ENCODE results near the gene BICD2. TPM values are rescaled to one million over a fixed set of nuclear protein-coding genes. Genes with fewer than 3 reads are reported as not detected.
"Not testable (repeated sequence)": the region's sequence is repeated elsewhere in the genome, so short reads cannot be mapped to it uniquely, and the experiment has no call there.

BICD2 gene
- polyA plus RNA-seq, 1 donor from 2014 or later: 22.4 TPM

GRCh38 chr9:92769286-92769685 lies 4.7 kb upstream of the BICD2 start:
- Histone ChIP-seq H3K27me3 (ENCODE audit: insufficient read depth, low read depth, low read length) (no peaks in the 10 kb centered on the region), H3K4me2 (ENCODE audit: low read length) (no peak overlapping the region), H3K27ac (ENCODE audit: low read length) (no peak overlapping the region), H3K9ac (ENCODE audit: low read length) (no peak overlapping the region), H3K9me3 (ENCODE audit: low read length) (no peaks in the 10 kb centered on the region), H3K79me2 (replicated peaks; ENCODE audit: insufficient read depth, low read length) (no peaks in the 10 kb centered on the region), H3K4me3 (ENCODE audit: low read length) (no peak overlapping the region), H3K36me3 (ENCODE audit: insufficient read depth, low read length) (no peaks in the 10 kb centered on the region), H3F3A (ENCODE audit: insufficient read depth, low read length, poor library complexity, severe bottlenecking) (peaks cover 9% of the 10 kb centered on the region), H2AFZ (ENCODE audit: low read depth, low read length) (no peak overlapping the region), H3K9me2 (ENCODE audit: insufficient read depth, low read length) (no peaks in the 10 kb centered on the region), H4K20me1 (ENCODE audit: insufficient read depth) (no peaks in the 10 kb centered on the region)
- TF ChIP-seq CTCF (IDR thresholded peaks at IDR 0.05; ENCODE audit: poor library complexity, severe bottlenecking) (no peak), SMC3 (conservative IDR thresholded peaks at IDR 0.05; ENCODE audit: poor library complexity) (no peak), EP300 (conservative IDR thresholded peaks at IDR 0.05; ENCODE audit: poor library complexity, severe bottlenecking) (no peak), EZH2 (IDR thresholded peaks at IDR 0.05; ENCODE audit: borderline replicate concordance, insufficient read depth, low read length, poor library complexity, severe bottlenecking) (no peak), POLR2AphosphoS5 (IDR thresholded peaks at IDR 0.05) (no peak), TAF1 (IDR thresholded peaks at IDR 0.05; ENCODE audit: low read depth) (no peak), MXI1 (conservative IDR thresholded peaks at IDR 0.05; ENCODE audit: poor library complexity, severe bottlenecking) (no peak), RAD21 (conservative IDR thresholded peaks at IDR 0.05) (no peak), REST (IDR thresholded peaks at IDR 0.05; ENCODE audit: borderline replicate concordance) (no peak)

GRCh38 chr9:92768816-92769215 lies 4.2 kb upstream of the BICD2 start:
- not testable (repeated sequence) for H3K36me3 ChIP-seq (ENCODE audit: insufficient read depth, low read length); H4K20me1 ChIP-seq (ENCODE audit: insufficient read depth); H2AFZ ChIP-seq (ENCODE audit: low read depth, low read length); H3K79me2 ChIP-seq (replicated peaks; ENCODE audit: insufficient read depth, low read length); H3K9ac ChIP-seq (ENCODE audit: low read length); H3K27me3 ChIP-seq (ENCODE audit: insufficient read depth, low read depth, low read length); H3K4me2 ChIP-seq (ENCODE audit: low read length); H3F3A ChIP-seq (ENCODE audit: insufficient read depth, low read length, poor library complexity, severe bottlenecking); H3K27ac ChIP-seq (ENCODE audit: low read length); H3K9me2 ChIP-seq (ENCODE audit: insufficient read depth, low read length); H3K4me3 ChIP-seq (ENCODE audit: low read length); H3K9me3 ChIP-seq (ENCODE audit: low read length)

Data from neural cell (in vitro differentiated cells).